Vagina (tissue), 2 donors: Measurements from ENCODE around the gene ACSS1.

Experiments used
- CTCF ChIP-seq, 3 experiments: fragments of 450-650 bp in 2 of 3; fragments of 200-600 bp in 1 of 3; sonication (generic) in 1 of 3; IDR thresholded peaks; one replicate each; pipeline ENCODE4 v1.5.1; 2017 to 2019; ENCODE audit warnings: antibody characterized with exemption in 3 of 3, mild to moderate bottlenecking in 2 of 3, moderate library complexity in 2 of 3
- POLR2A ChIP-seq, 2 donors: fragments of 450-650 bp; IDR thresholded peaks; one replicate each; pipeline ENCODE4 v1.6.1; 2017; ENCODE audit warnings: antibody characterized with exemption in 2 of 2, mild to moderate bottlenecking in 2 of 2, moderate library complexity in 2 of 2
- POLR2AphosphoS5 ChIP-seq, 2 donors: sonication (generic); formaldehyde crosslinking; IDR thresholded peaks; one replicate each; pipeline ENCODE4 v1.9.0; 2017; ENCODE audit warnings: antibody characterized with exemption in 2 of 2, mild to moderate bottlenecking in 2 of 2, low read depth in 1 of 2; ENCODE audit not compliant: insufficient read depth in 1 of 2

GRCh38 chr20:25005661-25006060 is 52.3 kb downstream of the ACSS1 start:
- no peak for TF ChIP-seq CTCF (IDR thresholded peaks at IDR 0.05)
- no peak for TF ChIP-seq POLR2AphosphoS5 (IDR thresholded peaks at IDR 0.05; ENCODE audit: insufficient read depth in 1 of 2, low read depth in 1 of 2)
- no peak for TF ChIP-seq POLR2A (IDR thresholded peaks at IDR 0.05)
